ENCODE measurements around the gene SPRY4.

DNA sequence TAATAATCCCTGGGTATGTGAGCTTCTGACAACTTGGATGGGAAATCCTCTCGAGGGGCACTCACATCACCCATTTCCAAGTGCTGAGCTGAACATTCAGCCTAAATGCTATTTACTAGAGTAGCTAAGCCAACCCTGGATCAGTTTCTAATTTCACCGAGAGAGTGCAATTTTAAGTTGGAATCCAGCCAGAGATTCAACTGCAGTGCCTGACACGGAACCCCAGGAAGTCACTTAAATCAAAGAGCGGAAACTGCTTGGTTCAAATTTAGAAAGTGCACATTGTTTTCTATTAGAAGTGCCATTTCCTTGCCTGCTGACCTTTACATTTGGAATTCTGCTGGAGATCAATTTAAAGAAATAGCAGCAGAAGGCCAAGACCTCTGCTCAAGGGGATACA, 8.8 kb downstream of the SPRY4 start:
- TF ChIP-seq, protein P1, sequence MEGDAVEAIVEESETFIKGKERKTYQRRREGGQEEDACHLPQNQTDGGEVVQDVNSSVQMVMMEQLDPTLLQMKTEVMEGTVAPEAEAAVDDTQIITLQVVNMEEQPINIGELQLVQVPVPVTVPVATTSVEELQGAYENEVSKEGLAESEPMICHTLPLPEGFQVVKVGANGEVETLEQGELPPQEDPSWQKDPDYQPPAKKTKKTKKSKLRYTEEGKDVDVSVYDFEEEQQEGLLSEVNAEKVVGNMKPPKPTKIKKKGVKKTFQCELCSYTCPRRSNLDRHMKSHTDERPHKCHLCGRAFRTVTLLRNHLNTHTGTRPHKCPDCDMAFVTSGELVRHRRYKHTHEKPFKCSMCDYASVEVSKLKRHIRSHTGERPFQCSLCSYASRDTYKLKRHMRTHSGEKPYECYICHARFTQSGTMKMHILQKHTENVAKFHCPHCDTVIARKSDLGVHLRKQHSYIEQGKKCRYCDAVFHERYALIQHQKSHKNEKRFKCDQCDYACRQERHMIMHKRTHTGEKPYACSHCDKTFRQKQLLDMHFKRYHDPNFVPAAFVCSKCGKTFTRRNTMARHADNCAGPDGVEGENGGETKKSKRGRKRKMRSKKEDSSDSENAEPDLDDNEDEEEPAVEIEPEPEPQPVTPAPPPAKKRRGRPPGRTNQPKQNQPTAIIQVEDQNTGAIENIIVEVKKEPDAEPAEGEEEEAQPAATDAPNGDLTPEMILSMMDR (conservative IDR thresholded peaks at IDR 0.05; ENCODE audit: low read depth, low read length): no peak
- no peak for TF ChIP-seq EZH2 (IDR thresholded peaks at IDR 0.05; ENCODE audit: borderline replicate concordance, low read depth, low read length, poor library complexity, severe bottlenecking)
